GM12865 (cell line): ENCODE data around the gene RAPGEF5.
A peak's percentile ranks its signal among the peaks of the same experiment; 100 is the strongest.
"Not testable (repeated sequence)": the region's sequence is repeated elsewhere in the genome, so short reads cannot be mapped to it uniquely, and the experiment has no call there.

Experiments used
- DNase-seq: peaks from one replicate; pipeline ENCODE4 v3.0.0; 2010; ENCODE audit warnings: low read depth
- H3K4me3 ChIP-seq: 2 replicates; pipeline ENCODE4 v1.5.1; 2011; ENCODE audit warnings: mild to moderate bottlenecking, low read depth, low read length, control low read depth
- TF ChIP-seq, protein P1 (sequence below): IDR thresholded peaks from 2 replicates; pipeline ENCODE4 v1.5.1; 2011; ENCODE audit warnings: low read length, control low read depth, low read depth, inconsistent platforms; ENCODE audit not compliant: insufficient read depth; ENCODE audit errors: missing control alignments

Gene RAPGEF5

DNA sequence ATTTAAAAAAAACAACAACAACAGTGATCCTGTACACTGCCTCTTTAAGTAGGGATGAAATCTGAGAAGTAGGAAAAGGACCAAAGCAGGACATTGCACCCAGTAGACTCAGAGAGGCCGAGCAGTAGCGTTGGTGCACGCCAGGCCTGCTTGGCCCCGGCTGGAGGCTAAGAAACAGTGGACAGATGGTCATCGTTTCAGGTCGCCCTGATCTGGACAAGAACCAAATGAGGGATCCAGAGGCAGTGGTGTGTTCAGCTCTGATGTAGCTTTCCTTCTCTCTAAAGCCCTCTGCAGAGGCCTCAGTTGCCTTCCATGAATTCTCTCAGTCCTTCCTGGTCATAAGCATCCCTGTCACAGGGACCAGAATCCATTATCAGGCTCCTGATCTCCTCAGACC, 269.1 kb downstream of the RAPGEF5 start:
- no peak overlapping the region for H3K4me3 ChIP-seq
- DNase-seq: no peak
- TF ChIP-seq, protein P1, sequence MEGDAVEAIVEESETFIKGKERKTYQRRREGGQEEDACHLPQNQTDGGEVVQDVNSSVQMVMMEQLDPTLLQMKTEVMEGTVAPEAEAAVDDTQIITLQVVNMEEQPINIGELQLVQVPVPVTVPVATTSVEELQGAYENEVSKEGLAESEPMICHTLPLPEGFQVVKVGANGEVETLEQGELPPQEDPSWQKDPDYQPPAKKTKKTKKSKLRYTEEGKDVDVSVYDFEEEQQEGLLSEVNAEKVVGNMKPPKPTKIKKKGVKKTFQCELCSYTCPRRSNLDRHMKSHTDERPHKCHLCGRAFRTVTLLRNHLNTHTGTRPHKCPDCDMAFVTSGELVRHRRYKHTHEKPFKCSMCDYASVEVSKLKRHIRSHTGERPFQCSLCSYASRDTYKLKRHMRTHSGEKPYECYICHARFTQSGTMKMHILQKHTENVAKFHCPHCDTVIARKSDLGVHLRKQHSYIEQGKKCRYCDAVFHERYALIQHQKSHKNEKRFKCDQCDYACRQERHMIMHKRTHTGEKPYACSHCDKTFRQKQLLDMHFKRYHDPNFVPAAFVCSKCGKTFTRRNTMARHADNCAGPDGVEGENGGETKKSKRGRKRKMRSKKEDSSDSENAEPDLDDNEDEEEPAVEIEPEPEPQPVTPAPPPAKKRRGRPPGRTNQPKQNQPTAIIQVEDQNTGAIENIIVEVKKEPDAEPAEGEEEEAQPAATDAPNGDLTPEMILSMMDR: no peak

DNA sequence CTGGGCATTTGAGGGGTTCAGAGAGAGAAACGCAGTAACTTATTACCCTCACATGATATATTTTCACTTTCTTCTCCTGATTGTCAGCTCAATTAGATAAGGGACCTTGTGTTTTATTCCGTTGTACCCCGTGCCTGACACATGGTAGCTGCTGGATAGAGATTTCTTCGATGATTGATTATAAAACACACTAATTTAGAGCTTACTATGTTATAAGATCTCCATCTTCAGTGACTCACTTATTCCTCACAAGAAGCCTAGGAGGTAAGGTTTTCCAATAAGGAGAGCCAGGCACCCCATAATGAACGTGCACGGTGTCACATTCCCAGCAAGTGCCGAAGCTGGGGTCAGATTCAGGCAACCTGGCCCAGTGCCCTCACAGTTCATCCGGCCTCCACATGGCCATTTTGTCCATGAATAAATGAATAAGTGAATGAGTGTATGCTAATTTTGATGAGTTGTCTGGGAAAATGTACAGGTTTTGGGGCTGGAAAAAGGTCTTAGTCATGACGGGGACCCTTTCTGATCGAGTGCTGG, 273.2 kb downstream of the RAPGEF5 start:
- no peak for DNase-seq
- TF ChIP-seq, protein P1: no peak
- H3K4me3 ChIP-seq: peak overlapping the region; percentile 75

DNA sequence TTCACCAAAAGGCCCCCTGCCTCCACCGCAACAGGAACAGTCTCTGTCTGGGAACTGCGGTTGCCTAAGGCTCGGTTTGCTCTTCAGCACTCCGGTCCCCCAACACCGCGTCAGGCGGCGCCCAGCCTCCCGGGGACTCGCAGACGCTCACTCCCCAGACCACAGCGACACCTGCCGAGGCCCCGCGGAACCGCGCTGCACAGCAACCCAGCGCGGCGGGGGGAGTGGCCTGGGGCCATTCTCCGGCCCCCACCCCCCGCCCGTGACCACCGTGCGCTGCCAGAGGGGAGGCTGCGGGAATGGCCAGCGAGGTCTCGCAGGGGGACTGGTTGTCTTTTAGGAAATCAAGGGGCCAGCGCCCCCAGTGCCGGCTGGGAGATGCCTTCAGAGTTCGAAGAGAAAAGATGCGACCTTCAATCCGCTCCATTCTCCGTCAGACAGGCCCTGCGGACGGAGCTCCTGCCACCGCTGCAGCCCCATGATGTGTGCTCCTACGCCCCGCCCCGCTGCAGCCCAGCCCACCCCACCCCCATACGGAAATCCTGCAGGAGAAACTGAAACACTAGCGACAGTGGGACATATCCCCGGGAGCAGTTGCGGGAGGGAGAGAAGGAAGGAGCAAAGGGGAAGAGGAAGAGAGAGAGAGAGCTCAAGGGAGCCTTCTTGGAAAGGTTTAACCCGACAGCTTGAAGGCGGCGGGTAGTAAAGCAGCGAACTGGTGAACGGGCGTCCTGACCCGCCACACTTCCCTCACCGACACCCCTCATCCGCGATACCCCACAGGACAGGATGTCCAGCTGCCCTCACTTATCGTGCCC, 273.9 kb downstream of the RAPGEF5 start:
- peak overlapping the region; percentile 75 for H3K4me3 ChIP-seq
- TF ChIP-seq, protein P1: peak; percentile 95
- DNase-seq: peak; percentile 89

DNA sequence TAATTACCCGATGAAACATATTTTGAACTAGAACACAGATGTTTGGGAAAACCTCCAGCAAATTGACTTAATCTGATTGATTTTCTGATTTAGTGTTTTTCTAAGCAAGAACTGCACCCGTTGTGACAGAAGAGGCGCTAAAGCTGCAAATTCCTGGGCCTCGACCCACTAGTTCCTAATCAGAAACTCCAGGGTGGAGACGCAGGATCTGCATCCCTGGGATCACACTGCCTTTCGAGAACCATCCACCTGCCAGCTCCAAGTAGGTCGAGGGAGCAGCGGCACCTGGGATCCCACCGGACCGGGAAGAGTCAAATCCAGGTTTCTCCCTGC, 274.4 kb downstream of the RAPGEF5 start:
- peak overlapping the region; percentile 75 for H3K4me3 ChIP-seq
- TF ChIP-seq, protein P1: no peak
- DNase-seq: no peak

DNA sequence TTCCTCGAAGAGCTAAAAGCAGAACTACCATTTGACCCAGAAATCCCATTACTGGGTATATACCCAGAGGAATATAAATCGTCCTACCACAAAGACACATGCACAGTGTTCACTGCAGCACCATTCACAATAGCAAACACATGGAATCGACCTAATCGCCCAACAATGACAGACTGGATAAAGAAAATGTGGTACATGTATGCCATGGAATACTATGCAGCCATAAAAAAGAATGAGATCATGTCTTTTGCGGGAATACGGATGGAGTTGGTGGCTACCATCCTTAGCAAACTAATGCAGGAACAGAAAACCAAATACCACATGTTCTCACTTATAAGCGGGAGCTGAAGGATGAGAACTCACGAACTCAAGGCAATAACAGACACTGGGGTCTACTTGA, 276.7 kb downstream of the RAPGEF5 start:
- DNase-seq, H3K4me3 ChIP-seq: not testable (repeated sequence)

DNA sequence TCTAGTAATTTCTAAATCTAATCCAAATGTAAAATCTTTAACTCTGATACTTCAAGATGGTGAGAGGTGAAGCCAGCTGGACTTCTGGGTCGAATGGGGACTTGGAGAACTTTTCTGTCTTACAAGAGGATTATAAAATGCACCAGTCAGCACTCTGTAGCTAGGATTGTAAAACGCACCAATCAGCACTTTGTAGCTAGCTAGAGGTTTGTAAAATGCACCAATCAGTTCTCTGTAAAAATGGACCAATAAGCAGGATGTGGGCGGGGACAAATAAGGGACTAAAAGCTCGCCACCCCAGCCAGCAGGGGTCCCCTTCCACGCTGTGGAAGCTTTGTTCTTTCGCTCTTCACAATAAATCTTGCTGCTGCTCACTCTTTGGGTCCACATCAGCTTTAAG, 278.1 kb downstream of the RAPGEF5 start:
- DNase-seq, H3K4me3 ChIP-seq: not testable (repeated sequence)

DNA sequence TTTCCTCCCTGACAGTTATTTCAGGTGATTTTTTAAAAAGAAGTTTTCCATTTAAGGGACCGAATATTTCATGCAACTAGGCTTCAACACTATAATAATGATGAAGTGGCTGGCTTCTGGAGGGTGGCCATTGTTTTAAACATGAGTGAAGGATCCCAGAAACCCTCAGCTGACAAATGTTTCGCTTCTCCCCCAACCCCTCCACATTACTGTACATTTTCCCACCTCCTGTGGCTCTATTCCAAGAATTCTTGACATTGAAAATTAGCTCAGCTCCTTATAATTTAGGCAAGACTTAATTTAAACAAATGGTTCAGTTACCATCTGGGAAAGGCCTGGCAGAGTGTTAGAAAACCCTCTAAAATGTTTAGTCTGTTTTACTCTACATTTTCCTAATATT, 281.4 kb downstream of the RAPGEF5 start:
- no peak for DNase-seq
- TF ChIP-seq, protein P1: no peak
- H3K4me3 ChIP-seq: no peak overlapping the region

DNA sequence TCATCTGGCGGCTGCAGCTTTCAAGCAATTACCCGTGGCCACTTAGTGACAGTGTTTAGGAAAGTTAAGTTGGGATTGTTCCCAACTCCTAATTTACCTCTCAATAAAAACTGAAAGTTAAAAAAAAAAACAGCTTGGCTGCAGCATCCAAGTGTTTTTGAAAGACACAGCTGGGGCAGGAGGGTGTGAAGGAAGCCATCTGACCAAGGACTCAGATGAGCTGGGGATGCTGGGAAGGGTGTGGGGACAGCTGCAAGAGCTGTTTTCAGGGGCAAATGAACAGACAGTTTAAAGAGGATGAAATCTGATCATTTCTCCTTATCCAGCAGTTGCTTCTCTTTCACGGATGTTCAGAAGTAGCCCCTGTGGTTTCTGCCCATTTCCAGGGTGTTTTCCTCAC, 282.1 kb downstream of the RAPGEF5 start:
- no peak for DNase-seq
- TF ChIP-seq, protein P1: no peak
- H3K4me3 ChIP-seq: no peak overlapping the region
